Measurements from ENCODE around the gene REEP2.
"Not testable (repeated sequence)": the region's sequence is repeated elsewhere in the genome, so short reads cannot be mapped to it uniquely, and the experiment has no call there.

REEP2 gene

DNA sequence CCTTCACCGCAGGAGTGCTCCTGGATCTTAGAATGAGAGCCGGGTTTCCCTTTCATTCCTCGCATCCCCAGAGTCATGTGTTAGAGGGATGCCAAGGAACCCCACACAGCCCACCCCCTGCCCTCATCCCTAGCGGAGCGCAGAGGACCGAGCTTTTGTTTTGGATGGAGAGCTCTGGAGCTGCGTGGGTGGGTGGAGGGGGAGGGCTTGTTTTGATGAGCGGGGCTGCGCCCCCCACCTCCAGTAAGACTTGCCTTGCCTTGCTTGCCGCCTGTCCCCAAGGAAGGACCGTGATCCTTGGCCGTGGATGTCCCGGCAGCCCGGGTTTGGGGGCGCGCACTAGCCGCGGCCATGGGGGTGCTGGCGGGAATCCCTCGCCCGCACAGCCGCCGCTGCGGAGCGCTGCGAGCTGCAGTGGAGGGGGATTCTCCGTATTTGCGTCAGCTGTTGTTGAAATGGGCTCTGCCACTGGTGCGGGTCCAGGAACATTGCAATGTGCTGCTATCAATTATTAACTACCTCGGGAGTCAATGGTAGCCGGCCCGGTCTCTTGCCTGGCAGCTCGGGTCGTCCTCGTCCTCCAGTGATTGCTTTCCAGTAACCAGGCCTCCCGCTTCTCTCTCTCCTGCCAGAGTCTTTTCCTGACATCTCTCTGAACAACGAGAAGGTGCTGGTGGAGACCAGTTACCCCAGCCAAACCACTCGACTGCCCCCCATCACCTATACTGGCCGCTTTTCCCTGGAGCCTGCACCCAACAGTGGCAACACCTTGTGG is 27.5 kb downstream of the REEP2 start:
- no peak for DNase-seq (ENCODE audit: low spot score)

DNA sequence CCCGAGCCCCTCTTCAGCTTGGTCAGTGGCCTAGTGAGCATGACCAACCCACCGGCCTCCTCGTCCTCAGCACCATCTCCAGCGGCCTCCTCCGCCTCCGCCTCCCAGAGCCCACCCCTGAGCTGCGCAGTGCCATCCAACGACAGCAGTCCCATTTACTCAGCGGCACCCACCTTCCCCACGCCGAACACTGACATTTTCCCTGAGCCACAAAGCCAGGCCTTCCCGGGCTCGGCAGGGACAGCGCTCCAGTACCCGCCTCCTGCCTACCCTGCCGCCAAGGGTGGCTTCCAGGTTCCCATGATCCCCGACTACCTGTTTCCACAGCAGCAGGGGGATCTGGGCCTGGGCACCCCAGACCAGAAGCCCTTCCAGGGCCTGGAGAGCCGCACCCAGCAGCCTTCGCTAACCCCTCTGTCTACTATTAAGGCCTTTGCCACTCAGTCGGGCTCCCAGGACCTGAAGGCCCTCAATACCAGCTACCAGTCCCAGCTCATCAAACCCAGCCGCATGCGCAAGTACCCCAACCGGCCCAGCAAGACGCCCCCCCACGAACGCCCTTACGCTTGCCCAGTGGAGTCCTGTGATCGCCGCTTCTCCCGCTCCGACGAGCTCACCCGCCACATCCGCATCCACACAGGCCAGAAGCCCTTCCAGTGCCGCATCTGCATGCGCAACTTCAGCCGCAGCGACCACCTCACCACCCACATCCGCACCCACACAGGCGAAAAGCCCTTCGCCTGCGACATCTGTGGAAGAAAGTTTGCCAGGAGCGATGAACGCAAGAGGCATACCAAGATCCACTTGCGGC is 28.2 kb downstream of the REEP2 start:
- DNase-seq (ENCODE audit: low spot score): no peak

DNA sequence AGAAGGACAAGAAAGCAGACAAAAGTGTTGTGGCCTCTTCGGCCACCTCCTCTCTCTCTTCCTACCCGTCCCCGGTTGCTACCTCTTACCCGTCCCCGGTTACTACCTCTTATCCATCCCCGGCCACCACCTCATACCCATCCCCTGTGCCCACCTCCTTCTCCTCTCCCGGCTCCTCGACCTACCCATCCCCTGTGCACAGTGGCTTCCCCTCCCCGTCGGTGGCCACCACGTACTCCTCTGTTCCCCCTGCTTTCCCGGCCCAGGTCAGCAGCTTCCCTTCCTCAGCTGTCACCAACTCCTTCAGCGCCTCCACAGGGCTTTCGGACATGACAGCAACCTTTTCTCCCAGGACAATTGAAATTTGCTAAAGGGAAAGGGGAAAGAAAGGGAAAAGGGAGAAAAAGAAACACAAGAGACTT is 28.9 kb downstream of the REEP2 start:
- no peak for DNase-seq (ENCODE audit: low spot score)

DNA sequence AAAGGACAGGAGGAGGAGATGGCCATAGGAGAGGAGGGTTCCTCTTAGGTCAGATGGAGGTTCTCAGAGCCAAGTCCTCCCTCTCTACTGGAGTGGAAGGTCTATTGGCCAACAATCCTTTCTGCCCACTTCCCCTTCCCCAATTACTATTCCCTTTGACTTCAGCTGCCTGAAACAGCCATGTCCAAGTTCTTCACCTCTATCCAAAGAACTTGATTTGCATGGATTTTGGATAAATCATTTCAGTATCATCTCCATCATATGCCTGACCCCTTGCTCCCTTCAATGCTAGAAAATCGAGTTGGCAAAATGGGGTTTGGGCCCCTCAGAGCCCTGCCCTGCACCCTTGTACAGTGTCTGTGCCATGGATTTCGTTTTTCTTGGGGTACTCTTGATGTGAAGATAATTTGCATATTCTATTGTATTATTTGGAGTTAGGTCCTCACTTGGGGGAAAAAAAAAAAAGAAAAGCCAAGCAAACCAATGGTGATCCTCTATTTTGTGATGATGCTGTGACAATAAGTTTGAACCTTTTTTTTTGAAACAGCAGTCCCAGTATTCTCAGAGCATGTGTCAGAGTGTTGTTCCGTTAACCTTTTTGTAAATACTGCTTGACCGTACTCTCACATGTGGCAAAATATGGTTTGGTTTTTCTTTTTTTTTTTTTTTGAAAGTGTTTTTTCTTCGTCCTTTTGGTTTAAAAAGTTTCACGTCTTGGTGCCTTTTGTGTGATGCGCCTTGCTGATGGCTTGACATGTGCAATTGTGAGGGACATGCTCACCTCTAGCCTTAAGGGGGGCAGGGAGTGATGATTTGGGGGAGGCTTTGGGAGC is 29.5 kb downstream of the REEP2 start:
- no peak for DNase-seq (ENCODE audit: low spot score)

DNA sequence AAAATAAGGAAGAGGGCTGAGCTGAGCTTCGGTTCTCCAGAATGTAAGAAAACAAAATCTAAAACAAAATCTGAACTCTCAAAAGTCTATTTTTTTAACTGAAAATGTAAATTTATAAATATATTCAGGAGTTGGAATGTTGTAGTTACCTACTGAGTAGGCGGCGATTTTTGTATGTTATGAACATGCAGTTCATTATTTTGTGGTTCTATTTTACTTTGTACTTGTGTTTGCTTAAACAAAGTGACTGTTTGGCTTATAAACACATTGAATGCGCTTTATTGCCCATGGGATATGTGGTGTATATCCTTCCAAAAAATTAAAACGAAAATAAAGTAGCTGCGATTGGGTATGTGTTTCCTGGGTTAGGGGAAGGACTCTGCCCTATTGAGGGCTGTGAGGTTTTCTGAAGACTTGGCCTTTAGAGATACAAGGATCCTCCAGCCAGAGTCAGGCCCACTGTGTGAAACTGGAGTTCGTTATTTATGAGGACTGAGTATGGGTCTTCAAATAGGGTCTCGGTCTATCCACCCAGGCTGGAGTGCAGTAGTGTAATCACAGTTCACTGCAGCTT is 30.2 kb downstream of the REEP2 start:
- DNase-seq (ENCODE audit: low spot score): no peak

DNA sequence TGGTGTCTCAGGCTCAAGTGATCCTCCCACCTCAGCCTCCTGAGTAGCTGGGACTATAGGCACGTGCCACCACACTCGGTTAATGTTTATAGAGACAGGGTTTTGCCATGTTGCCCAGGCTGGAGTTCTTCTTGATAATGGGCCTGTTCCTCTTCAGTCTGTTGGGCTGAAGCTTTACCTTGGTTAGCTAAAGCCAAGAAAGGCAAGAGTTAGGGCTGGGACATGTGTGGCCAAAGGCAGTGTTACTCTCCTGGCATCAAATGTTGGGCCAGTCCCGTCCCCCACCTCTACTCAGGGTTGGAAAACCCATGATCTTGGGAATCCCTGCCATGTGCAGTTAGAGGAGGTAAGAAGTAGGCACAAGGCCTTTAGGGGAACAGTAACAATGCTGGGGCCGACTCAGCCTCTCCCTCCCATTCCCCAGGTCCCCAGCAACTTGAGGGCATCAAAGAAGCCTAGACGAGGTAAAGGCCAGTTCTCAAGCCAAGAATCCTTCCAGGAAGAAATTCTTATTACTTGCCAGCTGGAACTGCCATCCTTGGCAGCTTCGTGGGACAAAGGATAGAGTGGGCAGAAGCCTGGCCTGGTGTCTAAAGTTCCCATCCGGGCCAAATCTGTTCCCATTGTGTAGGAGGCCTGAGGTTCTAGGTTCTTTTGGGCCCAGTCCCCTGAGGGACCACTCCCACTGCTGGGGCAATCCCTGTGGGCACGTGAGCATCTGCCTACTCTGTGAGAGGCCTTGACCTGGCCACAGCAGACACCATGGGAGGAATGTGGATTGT is 30.9 kb downstream of the REEP2 start:
- DNase-seq (ENCODE audit: low spot score): no peak

DNA sequence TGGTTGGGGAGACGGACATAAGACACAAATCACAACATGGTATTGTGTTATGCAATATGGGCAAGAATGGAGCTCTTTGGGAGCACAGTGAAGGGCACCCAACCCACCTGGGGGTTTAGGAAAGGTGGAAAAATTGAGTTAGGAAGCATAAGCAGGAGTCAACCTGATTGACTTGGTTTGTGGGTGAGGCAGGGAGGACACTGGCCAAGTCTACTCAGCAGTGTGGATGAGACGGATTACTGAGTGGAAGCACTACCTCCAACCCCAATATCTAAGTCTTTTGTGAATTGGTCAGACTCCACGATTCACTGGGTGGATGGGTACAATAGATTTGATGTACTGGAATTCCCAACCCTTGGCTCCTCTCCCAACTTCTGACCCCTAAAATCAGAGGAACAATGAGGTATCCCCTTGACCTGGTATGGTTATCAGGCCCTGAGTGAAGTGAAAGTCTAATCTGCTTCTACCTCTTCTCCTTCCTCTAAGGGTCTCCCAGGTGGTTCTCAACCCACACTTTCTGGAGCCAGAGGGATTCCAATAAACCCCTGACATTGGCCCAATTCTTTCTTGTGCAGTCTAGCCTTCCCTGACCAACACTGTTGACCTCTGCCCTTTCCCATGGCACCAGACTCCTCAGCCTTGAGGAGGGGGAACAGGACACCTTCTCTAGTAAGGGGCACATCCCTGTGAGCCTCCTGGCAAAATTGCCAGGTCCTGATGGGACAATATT is 31.6 kb downstream of the REEP2 start:
- DNase-seq (ENCODE audit: low spot score): no peak

DNA sequence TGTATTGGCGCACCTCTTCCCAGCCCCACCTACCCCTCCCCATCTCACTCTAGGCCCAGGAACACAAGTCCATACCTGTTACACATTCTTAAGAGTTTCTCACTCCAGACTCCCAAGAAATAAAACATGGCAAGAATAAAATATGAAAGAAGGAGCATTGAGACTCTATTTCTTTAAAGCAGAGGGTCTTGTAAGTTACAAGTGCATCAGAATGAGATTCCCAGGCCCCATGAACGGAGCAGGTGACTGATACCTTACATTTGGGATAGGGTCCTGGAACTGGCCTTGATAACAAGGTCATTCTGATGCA is 32.1 kb downstream of the REEP2 start:
- DNase-seq (ENCODE audit: low spot score): no peak

DNA sequence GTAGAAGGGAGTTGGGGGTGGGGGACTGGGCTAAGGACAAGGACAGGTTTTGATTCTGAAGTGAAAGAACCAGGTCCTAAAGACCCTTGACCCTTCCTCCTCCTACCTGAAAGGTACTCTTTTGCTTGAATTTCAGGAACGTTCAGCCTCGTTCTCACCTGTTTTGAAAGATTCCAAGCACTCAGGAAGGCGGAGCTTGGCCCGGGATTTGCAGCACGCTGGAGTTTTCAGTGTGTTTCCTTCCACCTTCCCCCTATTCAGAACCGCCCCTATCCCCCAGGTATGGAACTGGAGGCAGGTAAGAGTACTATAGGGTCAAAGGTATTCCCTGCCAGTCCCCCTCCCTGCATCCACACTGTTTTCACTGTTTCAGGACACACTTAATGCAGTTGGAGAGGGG is 33.5 kb downstream of the REEP2 start:
- no peak for DNase-seq (ENCODE audit: low spot score)

DNA sequence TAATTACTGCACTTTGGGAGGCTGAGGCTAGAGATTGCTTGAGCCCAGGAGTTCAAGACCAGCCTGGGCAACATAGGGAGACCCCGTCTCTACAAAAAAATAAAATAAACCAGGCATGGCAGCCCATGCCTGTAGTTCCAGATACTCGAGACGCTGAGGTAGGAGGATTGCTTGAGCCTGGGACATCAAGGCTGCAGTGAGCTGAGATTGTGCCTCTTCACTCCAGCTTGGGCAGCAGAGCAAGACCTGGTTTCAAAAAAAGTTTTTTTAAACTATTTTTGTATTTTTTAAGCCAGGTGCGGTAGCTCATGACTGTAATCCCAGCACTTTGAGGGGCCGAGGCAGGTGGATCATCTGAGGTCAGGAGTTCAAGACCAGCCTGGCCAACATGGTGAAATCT is 34.3 kb downstream of the REEP2 start:
- DNase-seq (ENCODE audit: low spot score): not testable (repeated sequence)

DNA sequence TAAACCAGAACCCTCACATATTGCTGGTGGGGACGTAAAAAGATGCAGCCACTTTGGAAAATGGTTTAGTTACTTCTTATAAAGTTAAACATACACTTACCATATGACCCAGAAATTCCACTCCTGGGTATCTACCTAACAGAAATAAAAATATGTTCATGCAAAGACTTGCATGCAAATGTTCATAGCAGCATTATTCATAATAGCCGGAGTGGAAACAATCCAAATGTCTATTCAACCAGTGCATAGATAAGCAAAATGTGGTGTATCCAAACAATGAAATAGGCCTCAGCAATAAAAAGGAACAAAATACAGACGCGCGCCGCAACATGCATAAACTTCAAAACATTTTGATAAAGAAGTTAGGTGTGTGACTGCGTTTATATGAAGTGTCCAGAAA is 38.1 kb downstream of the REEP2 start:
- DNase-seq (ENCODE audit: low spot score): no peak

DNA sequence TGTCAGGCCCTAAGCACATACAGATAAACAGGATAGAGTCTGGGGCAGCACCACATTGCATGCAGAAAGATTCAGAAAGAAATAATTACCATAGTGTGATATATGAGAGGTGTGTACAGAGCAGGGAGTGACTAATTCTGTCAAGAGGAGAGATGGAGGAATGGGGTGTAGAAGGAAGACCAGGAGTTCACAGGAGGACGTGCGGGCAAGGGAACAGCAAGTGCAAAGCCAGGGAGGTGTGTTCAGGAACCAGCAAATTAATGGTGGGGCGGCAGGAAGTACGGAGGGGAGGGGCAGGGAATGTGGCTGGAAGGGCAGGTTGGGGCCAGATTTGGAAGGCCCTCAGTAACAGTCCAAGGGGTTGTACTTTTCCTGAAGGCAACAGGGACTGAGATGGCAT is 43.8 kb downstream of the REEP2 start:
- no peak for DNase-seq (ENCODE audit: low spot score)

DNA sequence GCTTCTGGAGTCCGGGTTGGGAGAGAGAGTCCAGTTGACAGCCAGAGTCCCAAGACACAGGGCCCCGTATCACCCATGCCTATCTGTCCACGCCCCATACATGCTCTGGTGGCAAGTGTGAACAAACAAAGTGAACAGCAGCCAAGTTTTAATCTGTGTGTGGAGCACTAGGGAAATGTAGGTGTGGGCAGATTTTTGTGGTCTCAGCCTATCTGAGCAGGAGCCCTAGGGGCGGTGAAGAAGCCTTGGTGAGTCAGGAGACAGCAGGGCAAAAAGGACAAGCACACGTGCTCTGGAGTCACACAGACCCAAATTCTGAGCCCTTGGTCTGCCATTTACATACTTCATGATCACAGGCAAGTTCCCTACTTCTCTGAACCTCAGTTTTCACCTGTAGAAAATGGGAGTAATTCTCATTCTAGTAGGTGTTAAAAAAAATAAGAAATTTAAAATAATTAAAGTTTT is 49.7 kb downstream of the REEP2 start:
- DNase-seq (ENCODE audit: low spot score): peak; percentile 59

DNA sequence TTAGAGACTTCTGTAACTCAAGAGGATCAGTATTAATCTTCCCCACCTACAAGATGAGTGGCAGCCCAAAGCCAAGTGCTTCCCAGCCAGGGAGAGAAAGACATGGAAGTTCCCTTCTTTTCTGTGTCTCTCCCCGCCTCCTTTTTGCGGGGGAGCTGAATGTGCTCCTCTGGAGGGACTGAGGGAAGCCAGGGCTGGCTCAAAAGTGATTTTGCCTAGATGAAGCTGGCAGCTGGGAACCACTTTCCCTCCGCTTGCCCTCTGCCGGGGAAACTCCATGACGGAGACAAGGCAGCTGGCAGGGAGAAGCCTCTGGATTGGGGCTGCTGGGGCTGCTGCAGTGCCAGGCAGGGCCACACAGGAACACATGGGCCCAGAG is 50.8 kb downstream of the REEP2 start:
- no peak for DNase-seq (ENCODE audit: low spot score)

DNA sequence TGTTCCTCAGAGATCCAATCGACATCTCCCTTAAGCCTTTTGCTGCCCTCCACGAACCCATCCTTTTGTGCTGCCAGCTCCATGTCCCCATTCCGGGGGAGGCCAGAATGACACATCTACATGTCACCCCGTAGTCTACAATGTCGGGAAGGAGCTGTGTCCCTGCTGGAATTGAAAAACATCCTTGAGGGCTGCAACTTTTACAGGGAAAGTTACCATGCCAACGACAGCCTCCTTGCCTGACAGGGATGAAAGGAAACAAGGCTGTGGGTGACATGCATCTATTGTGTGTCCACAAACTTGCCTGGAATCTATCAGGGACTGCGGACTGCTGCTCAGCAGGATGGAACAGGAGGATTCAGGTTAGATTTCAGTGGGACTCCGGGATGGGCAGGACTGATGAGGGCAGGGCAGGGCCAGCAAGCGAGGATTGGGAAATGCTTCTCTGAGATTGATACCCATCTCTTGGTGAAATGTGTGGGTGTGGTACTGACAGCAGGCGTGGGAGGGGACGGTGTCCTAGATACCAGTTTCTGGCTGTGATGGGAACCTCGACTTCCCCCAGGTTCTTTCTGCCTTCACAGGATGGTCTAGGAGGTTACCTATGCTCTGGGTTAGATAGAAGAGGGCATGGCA is 51.9 kb downstream of the REEP2 start:
- no peak for DNase-seq (ENCODE audit: low spot score)

DNA sequence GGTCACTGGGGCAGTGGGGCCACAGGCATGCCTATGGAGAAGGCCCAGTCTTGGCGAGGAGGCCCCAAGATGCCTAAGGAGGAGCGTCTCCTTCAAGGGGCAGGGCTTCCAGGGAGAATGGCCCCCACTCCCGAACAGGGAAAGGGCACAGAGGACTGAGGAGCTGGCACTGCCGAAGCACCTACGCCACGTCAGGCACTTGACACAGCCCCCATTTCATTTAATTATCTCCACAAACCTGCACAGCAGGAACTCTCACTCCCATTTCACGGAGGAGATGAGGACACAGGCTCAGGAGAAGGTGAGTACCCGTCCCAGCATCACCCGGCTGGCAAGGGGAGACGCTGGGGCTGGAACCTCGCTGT is 52.4 kb downstream of the REEP2 start:
- DNase-seq (ENCODE audit: low spot score): no peak

DNA sequence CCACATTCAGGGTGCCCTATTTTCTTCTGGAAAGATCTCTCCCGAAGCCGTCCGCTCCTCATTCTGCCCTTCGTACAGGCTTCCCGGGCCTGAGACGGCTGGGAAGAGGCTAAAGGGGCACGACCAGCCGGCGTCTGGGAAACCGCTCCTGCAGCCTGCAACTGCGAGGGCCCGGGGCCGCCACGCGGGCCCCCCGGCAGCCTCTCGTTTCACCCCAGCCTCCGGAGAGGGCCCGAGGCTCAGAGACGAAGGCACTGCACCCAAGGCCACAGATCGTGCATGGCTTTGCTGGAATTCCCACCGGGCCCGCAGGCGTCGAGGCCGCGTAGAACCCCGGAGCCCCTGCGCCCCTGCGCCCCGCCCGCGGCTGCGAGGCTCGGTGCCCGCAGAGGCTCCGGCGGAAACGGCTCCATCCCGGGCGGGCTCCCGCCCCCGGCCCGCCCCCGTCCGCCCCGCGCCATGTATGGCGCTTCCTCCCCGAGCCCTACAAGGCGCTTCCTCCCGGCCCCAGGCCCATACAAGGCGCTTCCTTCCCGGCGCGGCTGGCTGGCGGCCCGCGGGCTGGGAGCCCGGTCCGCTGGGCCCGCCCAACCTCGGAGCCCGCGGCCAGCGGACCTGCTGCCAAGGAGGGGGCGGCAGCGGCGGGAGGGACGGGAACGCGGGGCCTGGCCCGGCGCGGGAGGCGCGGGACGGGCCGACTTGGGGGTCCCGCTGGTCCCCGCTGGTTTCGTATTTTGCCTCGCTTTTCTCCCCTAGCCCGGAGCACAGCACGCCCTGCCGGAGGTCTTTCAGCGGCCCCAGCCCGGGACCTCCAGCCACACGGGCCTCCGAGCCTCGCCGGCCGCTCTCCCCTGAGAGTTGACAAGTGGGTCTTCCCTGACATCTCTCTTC is 53.1 kb downstream of the REEP2 start:
- DNase-seq (ENCODE audit: low spot score): peak; percentile 94

DNA sequence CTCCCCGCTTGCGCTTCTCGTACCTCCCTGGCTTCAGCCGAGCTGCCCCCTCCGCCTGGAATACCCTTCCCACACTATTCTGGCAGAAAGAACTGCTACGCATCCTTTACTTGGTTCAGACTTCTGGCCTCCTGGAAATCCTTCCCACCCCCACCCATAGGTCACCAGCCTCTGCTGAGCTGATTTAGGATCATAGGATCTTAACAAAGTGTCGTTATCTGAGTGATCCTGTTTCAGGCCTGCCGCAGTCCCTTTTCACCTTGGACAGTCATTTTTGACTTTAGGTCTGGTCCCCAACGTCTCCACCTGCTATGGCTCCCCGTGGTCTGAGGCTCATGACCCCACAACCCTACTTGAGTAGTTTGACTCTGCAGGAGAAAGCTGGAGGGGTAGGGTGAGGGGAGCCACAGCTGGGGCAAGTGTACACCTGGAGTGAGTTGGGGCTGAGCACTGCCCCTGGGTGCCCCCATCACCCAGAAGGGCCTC is 53.7 kb downstream of the REEP2 start:
- no peak for DNase-seq (ENCODE audit: low spot score)

DNA sequence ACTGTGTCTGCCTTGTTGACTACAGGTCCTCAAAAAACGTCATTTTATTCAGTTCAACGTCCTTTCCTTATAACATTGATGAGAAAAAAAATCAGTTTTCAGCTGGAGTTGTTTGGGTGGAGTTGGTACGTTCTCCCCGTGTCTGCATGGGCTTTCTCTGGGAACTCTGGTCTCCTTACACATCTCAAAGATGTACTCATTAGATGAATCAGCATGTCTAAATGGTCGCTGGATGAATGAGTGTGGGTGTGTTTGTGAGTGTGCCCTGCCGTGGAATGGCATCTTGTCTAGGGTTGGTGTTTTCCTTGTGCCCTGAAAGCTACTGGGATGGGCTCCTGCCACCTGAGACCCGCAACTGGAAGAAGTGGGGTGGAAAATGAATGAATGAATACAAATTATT is 56.5 kb downstream of the REEP2 start:
- no peak for DNase-seq (ENCODE audit: low spot score)
